H9 (cell line): Measurements from ENCODE around the gene CEMIP2. TPM values are rescaled to one million over a fixed set of nuclear protein-coding genes. Genes with fewer than 3 reads are reported as not detected.

Experiments
- DNase-seq: peaks from one replicate; pipeline ENCODE4 v3.0.0-alpha.2; 2017
- H2AFZ ChIP-seq: one replicate; pipeline ENCODE4 v1.6.1; 2013; ENCODE audit warnings: mild to moderate bottlenecking, low read length, control low read depth, moderate library complexity
- H2AK5ac ChIP-seq: 2 replicates; pipeline ENCODE4 v1.6.1; 2013; ENCODE audit warnings: low read length, control low read depth, mixed read lengths; ENCODE audit not compliant: insufficient read length
- H2BK120ac ChIP-seq: one replicate; pipeline ENCODE4 v1.6.1; 2013; ENCODE audit warnings: low read depth, mild to moderate bottlenecking, low read length, control low read depth, inconsistent platforms; ENCODE audit not compliant: poor library complexity, severe bottlenecking
- H2BK12ac ChIP-seq: 2 replicates; pipeline ENCODE4 v1.6.1; 2013; ENCODE audit warnings: low read length, control low read depth, mixed read lengths, low read depth; ENCODE audit not compliant: insufficient read length
- H2BK15ac ChIP-seq: 2 replicates; pipeline ENCODE4 v1.6.1; 2013; ENCODE audit warnings: low read depth, low read length, control low read depth
- H2BK20ac ChIP-seq: one replicate; pipeline ENCODE4 v1.6.1; 2013; ENCODE audit warnings: low read depth, mild to moderate bottlenecking, low read length, control low read depth, inconsistent platforms; ENCODE audit not compliant: poor library complexity, severe bottlenecking
- H2BK5ac ChIP-seq: 2 replicates; pipeline ENCODE4 v1.6.1; 2013; ENCODE audit warnings: low read length, control low read depth, mixed read lengths; ENCODE audit not compliant: insufficient read length
- H3K14ac ChIP-seq: 2 replicates; pipeline ENCODE4 v1.6.1; 2013; ENCODE audit warnings: low read length, control low read depth; ENCODE audit not compliant: insufficient read depth
- H3K18ac ChIP-seq: 2 replicates; pipeline ENCODE4 v1.6.1; 2013; ENCODE audit warnings: low read depth, mild to moderate bottlenecking, mixed read lengths, low read length, control low read depth; ENCODE audit not compliant: insufficient read length
- H3K23ac ChIP-seq: 2 replicates; pipeline ENCODE4 v1.6.1; 2013; ENCODE audit warnings: low read length, control low read depth, mixed read lengths, low read depth; ENCODE audit not compliant: insufficient read length
- H3K23me2 ChIP-seq: 2 replicates; pipeline ENCODE4 v1.6.1; 2013; ENCODE audit warnings: low read depth, mild to moderate bottlenecking, mixed read lengths, low read length, control low read depth; ENCODE audit not compliant: insufficient read length, poor library complexity, severe bottlenecking
- H3K27ac ChIP-seq: 2 replicates; pipeline ENCODE4 v1.5.1; 2013; ENCODE audit warnings: low read length, control low read depth, mixed read lengths, low read depth; ENCODE audit not compliant: insufficient read length
- H3K27me3 ChIP-seq: 2 replicates; pipeline ENCODE4 v1.6.1; 2013; ENCODE audit warnings: low read length, control low read depth, inconsistent platforms; ENCODE audit not compliant: insufficient read depth
- H3K4ac ChIP-seq: 2 replicates; pipeline ENCODE4 v1.6.1; 2013; ENCODE audit warnings: low read depth, mild to moderate bottlenecking, control low read depth, inconsistent platforms, low read length, moderate library complexity
- H3K4me1 ChIP-seq: 2 replicates; pipeline ENCODE4 v1.6.1; 2013; ENCODE audit warnings: low read length, control low read depth, inconsistent platforms; ENCODE audit not compliant: insufficient read depth
- H3K4me2 ChIP-seq: 2 replicates; pipeline ENCODE4 v1.6.1; 2013; ENCODE audit warnings: low read length, control low read depth, mixed read lengths; ENCODE audit not compliant: insufficient read length, insufficient read depth
- H3K56ac ChIP-seq: 2 replicates; pipeline ENCODE4 v1.6.1; 2013; ENCODE audit warnings: low read depth, mild to moderate bottlenecking, mixed read lengths, low read length, control low read depth; ENCODE audit not compliant: insufficient read length
- H3K79me1 ChIP-seq: 2 replicates; pipeline ENCODE4 v1.6.1; 2013; ENCODE audit warnings: low read depth, mild to moderate bottlenecking, moderate library complexity, low read length, control low read depth, inconsistent platforms; ENCODE audit not compliant: insufficient read depth, poor library complexity, severe bottlenecking
- H3K79me2 ChIP-seq: 2 replicates; pipeline ENCODE4 v1.6.1; 2013; ENCODE audit warnings: low read length, control low read depth, inconsistent platforms; ENCODE audit not compliant: insufficient read depth
- H3K9ac ChIP-seq: 2 replicates; pipeline ENCODE4 v1.6.1; 2013; ENCODE audit warnings: low read length, control low read depth, mixed read lengths; ENCODE audit not compliant: insufficient read length; ENCODE audit errors: extremely low read depth
- H3K9me3 ChIP-seq: one replicate; pipeline ENCODE4 v1.6.1; 2013; ENCODE audit warnings: low read depth, low read length, inconsistent platforms; ENCODE audit not compliant: control insufficient read depth
- H3T11ph ChIP-seq: one replicate; pipeline ENCODE4 v1.6.1; 2013; ENCODE audit warnings: mild to moderate bottlenecking, low read length, control low read depth, inconsistent platforms
- H4K20me1 ChIP-seq: one replicate; pipeline ENCODE4 v1.6.1; 2013; ENCODE audit not compliant: control insufficient read depth, insufficient read length, insufficient read depth
- H4K5ac ChIP-seq: 2 replicates; pipeline ENCODE4 v1.6.1; 2013; ENCODE audit warnings: low read depth, mild to moderate bottlenecking, mixed read lengths, low read length, control low read depth; ENCODE audit not compliant: insufficient read length
- H4K8ac ChIP-seq: replicated peaks from 2 replicates; pipeline ENCODE4 v1.6.1; 2013; ENCODE audit warnings: low read length, control low read depth, mixed read lengths, low read depth; ENCODE audit not compliant: insufficient read length
- H4K91ac ChIP-seq: 2 replicates; pipeline ENCODE4 v1.6.1; 2013; ENCODE audit warnings: low read depth, mild to moderate bottlenecking, moderate library complexity, mixed read lengths, low read length, control low read depth; ENCODE audit not compliant: insufficient read length
- H3K27ac Mint-ChIP-seq, 3 experiments: 2 replicates in 2 of 3; 3 replicates in 1 of 3; pipeline ENCODE4 v1.8.0; 2020 to 2021; ENCODE audit warnings: mixed read lengths in 3 of 3, mild to moderate bottlenecking in 1 of 3, moderate library complexity in 1 of 3
- H3K27me3 Mint-ChIP-seq: 2 replicates; pipeline ENCODE4 v1.8.0; 2021; ENCODE audit warnings: low read depth, mild to moderate bottlenecking, moderate library complexity, mixed read lengths
- H3K36me3 Mint-ChIP-seq, 3 experiments: 2 replicates in 2 of 3; 3 replicates in 1 of 3; pipeline ENCODE4 v1.8.0; 2020 to 2021; ENCODE audit warnings: low read depth in 3 of 3, mixed read lengths in 3 of 3; ENCODE audit not compliant: insufficient read depth in 1 of 3
- H3K4me1 Mint-ChIP-seq, 2 experiments: 2 replicates each; pipeline ENCODE4 v1.8.0; 2020; ENCODE audit warnings: mixed read lengths in 2 of 2
- H3K4me3 Mint-ChIP-seq, 2 experiments: 2 replicates in 1 of 2; 3 replicates in 1 of 2; pipeline ENCODE4 v1.8.0; 2020 to 2021; ENCODE audit warnings: mild to moderate bottlenecking in 2 of 2, mixed read lengths in 2 of 2, moderate library complexity in 1 of 2
- H3K9me3 Mint-ChIP-seq, 2 experiments: 2 replicates in 1 of 2; 3 replicates in 1 of 2; pipeline ENCODE4 v1.8.0; 2020; ENCODE audit warnings: mild to moderate bottlenecking in 2 of 2, mixed read lengths in 2 of 2, moderate library complexity in 1 of 2
- WGBS: extraction: QIAGEN DNeasy Blood & Tissue Kit; methylation state at CpG from one replicate; pipeline ENCODE4 v1.1.7; 2013; ENCODE audit warnings: missing lambda C conversion rate, low lambda C conversion rate, mixed read lengths; ENCODE audit not compliant: insufficient read length; ENCODE audit errors: extremely low coverage; 5-methylcytosine and 5-hydroxymethylcytosine counted together
- total RNA-seq: library from RNA; stranded (reverse); gene quantifications from 2 replicates; pipeline ENCODE4 v1.2.1, GENCODE V29; 2021
- TF ChIP-seq, protein P1 (sequence below): fragments of 200-600 bp; sonication (generic); conservative IDR thresholded peaks from 3 replicates; pipeline ENCODE4 v1.8.0; 2021; ENCODE audit warnings: antibody characterized with exemption, mild to moderate bottlenecking

Gene CEMIP2
- total RNA-seq, 1 experiment from 2014 or later, result 77.2 TPM

GRCh38 chr9:71636143-71636839, 132.0 kb downstream of the CEMIP2 start:
- H2BK20ac ChIP-seq, result no peak overlapping the region
- H3K18ac ChIP-seq, result no peak overlapping the region
- H3K27ac ChIP-seq, result no peak overlapping the region
- no peaks in the 10 kb centered on the region for H3K79me2 ChIP-seq
- no peak overlapping the region for H3K4ac ChIP-seq
- no peaks in the 10 kb centered on the region for H4K20me1 ChIP-seq
- peaks cover 0 to 9% of the 10 kb centered on the region in 2 experiments; a peak in 1 of 4 replicates for H3K4me1 Mint-ChIP-seq
- H2BK12ac ChIP-seq, result no peak overlapping the region
- H3K23ac ChIP-seq, result no peak overlapping the region
- H4K5ac ChIP-seq, result no peak overlapping the region
- no peak overlapping the region for H2BK5ac ChIP-seq
- no peaks in the 10 kb centered on the region for H3K9me3 Mint-ChIP-seq
- H3K27ac Mint-ChIP-seq, result no peak overlapping the region
- no peak overlapping the region for H2AFZ ChIP-seq
- no peaks in the 10 kb centered on the region for H3K23me2 ChIP-seq
- no peak overlapping the region for H3K4me2 ChIP-seq
- no peak overlapping the region for H3K56ac ChIP-seq
- no peak overlapping the region for H3T11ph ChIP-seq
- no peak overlapping the region for H4K8ac ChIP-seq
- no CpG with 5 or more reads among the region's 5 CpGs for WGBS
- H3K79me1 ChIP-seq, result no peaks in the 10 kb centered on the region
- no peak overlapping the region for H4K91ac ChIP-seq
- TF ChIP-seq, protein P1, sequence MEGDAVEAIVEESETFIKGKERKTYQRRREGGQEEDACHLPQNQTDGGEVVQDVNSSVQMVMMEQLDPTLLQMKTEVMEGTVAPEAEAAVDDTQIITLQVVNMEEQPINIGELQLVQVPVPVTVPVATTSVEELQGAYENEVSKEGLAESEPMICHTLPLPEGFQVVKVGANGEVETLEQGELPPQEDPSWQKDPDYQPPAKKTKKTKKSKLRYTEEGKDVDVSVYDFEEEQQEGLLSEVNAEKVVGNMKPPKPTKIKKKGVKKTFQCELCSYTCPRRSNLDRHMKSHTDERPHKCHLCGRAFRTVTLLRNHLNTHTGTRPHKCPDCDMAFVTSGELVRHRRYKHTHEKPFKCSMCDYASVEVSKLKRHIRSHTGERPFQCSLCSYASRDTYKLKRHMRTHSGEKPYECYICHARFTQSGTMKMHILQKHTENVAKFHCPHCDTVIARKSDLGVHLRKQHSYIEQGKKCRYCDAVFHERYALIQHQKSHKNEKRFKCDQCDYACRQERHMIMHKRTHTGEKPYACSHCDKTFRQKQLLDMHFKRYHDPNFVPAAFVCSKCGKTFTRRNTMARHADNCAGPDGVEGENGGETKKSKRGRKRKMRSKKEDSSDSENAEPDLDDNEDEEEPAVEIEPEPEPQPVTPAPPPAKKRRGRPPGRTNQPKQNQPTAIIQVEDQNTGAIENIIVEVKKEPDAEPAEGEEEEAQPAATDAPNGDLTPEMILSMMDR, result no peak
- no peaks in the 10 kb centered on the region; the same call in 1 of the 2 replicates for H3K27me3 ChIP-seq
- DNase-seq, result no peak
- no peaks in the 10 kb centered on the region; the same call in 1 of the 2 replicates for H3K27me3 Mint-ChIP-seq
- H3K4me3 Mint-ChIP-seq, result no peak overlapping the region
- no peak overlapping the region for H3K14ac ChIP-seq
- H3K9ac ChIP-seq, result no peak overlapping the region
- H3K4me1 ChIP-seq, result no peaks in the 10 kb centered on the region
- no peak overlapping the region for H2AK5ac ChIP-seq
- H2BK15ac ChIP-seq, result no peak overlapping the region
- H2BK120ac ChIP-seq, result no peak overlapping the region
- H3K36me3 Mint-ChIP-seq, result no peaks in the 10 kb centered on the region
- no peaks in the 10 kb centered on the region for H3K9me3 ChIP-seq
